ENCODE data around the gene NDUFA11. TPM values are rescaled to one million over a fixed set of nuclear protein-coding genes. Genes with fewer than 3 reads are reported as not detected.

The NDUFA11 gene
- total RNA-seq: 100 to 1,000 TPM; 111 to 115 (median 113) TPM
- total RNA-seq (2013): 86.9 TPM

DNA sequence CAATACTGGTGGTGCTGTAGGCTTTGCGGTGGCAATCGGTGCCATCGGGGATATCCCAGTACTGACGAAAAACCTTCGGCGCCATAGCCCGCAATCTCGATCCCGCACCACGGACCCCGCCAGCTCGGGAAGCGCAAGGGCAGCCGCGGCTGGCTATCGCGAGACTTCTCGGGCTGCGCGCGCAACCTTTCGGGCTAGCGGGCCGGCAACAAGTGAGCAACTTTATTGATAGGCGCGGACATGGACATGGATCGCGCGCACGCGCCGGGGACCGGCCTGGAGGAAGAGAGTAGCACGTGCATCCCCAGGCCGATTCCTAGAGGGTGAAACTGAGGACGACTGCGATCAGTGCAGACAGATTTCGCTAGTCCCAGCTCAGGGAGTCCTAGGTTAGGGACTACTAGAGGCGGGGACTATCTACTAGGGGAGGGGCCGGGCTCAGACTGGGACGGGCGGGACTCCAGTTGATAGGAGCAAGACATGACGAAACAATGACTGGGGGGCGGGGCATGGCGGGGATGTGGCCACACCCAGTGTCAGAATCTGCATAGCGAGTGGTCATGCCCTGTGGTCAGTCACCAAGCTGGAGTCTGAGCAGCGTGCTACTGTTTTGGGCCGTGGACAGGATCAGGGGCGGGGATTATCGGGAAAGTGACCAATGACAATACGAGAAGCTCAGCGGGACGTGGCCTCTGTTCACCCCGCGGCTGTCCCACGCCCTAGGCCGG is at the start of gene NDUFA11:
NDUFA11 (minus strand) TSS at position 167 of the 728 bp plus-strand sequence; CDS start at position 85, 82 bp downstream.
- Histone ChIP-seq H3K27ac (ENCODE audit: low read length) (peak within 1 kb of the TSS; percentile 93), H3K4me3 (ENCODE audit: low read length) (peak within 1 kb of the TSS; percentile 97), H3K9me3 (ENCODE audit: control insufficient read depth, insufficient read depth, low read length) (no peaks in the 10 kb centered on the region), H3K27me3 (ENCODE audit: control insufficient read depth, insufficient read depth, low read length) (no peaks in the 10 kb centered on the region), H3K36me3 (ENCODE audit: control insufficient read depth, insufficient read depth, low read length) (no peaks in the 10 kb centered on the region), H3K4me1 (ENCODE audit: control insufficient read depth, insufficient read depth, low read length) (peaks cover 35% of the 10 kb centered on the region)
- DNase-seq (peak; percentile 97 to 98), ATAC-seq (peak; percentile 53 to 68 (median 58))
- WGBS (ENCODE audit: insufficient coverage): under 1% methylated on average over 57 of the region's 57 CpGs
- Mint-ChIP-seq H3K4me3 (peak within 1 kb of the TSS; percentile 100), H3K27me3 (ENCODE audit: low read depth in 2 of 2) (no peaks in the 10 kb centered on the region), H3K27ac (peak within 1 kb of the TSS; percentile 98 to 99), H3K36me3 (no peaks in the 10 kb centered on the region), H3K9me3 (no peaks in the 10 kb centered on the region), H3K4me1 (peaks cover 23 to 42% of the 10 kb centered on the region in 2 donors)
- intact Hi-C loops (cut with micrococcal nuclease): loop anchor here (1.0 to 5.0 kb wide), 6 partner anchors 74 to 1181 kb away; partner anchors contain the start of genes ALKBH7, CATSPERD, DPP9 and LONP1
- TF ChIP-seq, protein P1, sequence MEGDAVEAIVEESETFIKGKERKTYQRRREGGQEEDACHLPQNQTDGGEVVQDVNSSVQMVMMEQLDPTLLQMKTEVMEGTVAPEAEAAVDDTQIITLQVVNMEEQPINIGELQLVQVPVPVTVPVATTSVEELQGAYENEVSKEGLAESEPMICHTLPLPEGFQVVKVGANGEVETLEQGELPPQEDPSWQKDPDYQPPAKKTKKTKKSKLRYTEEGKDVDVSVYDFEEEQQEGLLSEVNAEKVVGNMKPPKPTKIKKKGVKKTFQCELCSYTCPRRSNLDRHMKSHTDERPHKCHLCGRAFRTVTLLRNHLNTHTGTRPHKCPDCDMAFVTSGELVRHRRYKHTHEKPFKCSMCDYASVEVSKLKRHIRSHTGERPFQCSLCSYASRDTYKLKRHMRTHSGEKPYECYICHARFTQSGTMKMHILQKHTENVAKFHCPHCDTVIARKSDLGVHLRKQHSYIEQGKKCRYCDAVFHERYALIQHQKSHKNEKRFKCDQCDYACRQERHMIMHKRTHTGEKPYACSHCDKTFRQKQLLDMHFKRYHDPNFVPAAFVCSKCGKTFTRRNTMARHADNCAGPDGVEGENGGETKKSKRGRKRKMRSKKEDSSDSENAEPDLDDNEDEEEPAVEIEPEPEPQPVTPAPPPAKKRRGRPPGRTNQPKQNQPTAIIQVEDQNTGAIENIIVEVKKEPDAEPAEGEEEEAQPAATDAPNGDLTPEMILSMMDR (IDR thresholded peaks at IDR 0.05): no peak

GRCh38 chr19:5953030-5953589 is 49.5 kb upstream of the NDUFA11 start:
- H3K36me3 ChIP-seq (ENCODE audit: control insufficient read depth, insufficient read depth, low read length): peaks cover 3% of the 10 kb centered on the region
- H3K27me3 Mint-ChIP-seq (ENCODE audit: low read depth in 2 of 2): no peaks in the 10 kb centered on the region
- 30% methylated on average over 5 of the region's 5 CpGs for WGBS (ENCODE audit: insufficient coverage)
- H3K4me1 ChIP-seq (ENCODE audit: control insufficient read depth, insufficient read depth, low read length): peaks cover 61% of the 10 kb centered on the region
- H3K27ac Mint-ChIP-seq: peak overlapping the region; percentile 84 to 90
- intact Hi-C loops (cut with micrococcal nuclease): loop anchor here (1.0 kb wide), 1 partner anchor 9 kb away; no protein-coding TSS in a partner anchor
- no peaks in the 10 kb centered on the region for H3K9me3 Mint-ChIP-seq
- no peak for DNase-seq
- peak overlapping the region; percentile 83 for H3K4me3 Mint-ChIP-seq
- peak overlapping the region; percentile 68 for H3K27ac ChIP-seq (ENCODE audit: low read length)
- no peak overlapping the region for H3K4me3 ChIP-seq (ENCODE audit: low read length)
- no peaks in the 10 kb centered on the region for H3K9me3 ChIP-seq (ENCODE audit: control insufficient read depth, insufficient read depth, low read length)
- no peaks in the 10 kb centered on the region for H3K27me3 ChIP-seq (ENCODE audit: control insufficient read depth, insufficient read depth, low read length)
- H3K36me3 Mint-ChIP-seq: no peaks in the 10 kb centered on the region
- peak; percentile 51 to 64 (median 58) for ATAC-seq
- H3K4me1 Mint-ChIP-seq: peaks cover 83 to 86% of the 10 kb centered on the region in 2 donors
- TF ChIP-seq, protein P1 (IDR thresholded peaks at IDR 0.05): no peak

- Mint-ChIP-seq H3K27ac (peak overlapping the region; percentile 84 to 90), H3K36me3 (no peaks in the 10 kb centered on the region), H3K4me1 (peaks cover 77 to 90% of the 10 kb centered on the region in 2 donors), H3K4me3 (peak overlapping the region; percentile 83), H3K27me3 (ENCODE audit: low read depth in 2 of 2) (no peaks in the 10 kb centered on the region), H3K9me3 (no peaks in the 10 kb centered on the region)
- Histone ChIP-seq H3K4me3 (ENCODE audit: low read length) (no peak overlapping the region), H3K4me1 (ENCODE audit: control insufficient read depth, insufficient read depth, low read length) (peaks cover 66% of the 10 kb centered on the region), H3K27me3 (ENCODE audit: control insufficient read depth, insufficient read depth, low read length) (no peaks in the 10 kb centered on the region), H3K27ac (ENCODE audit: low read length) (peak overlapping the region; percentile 68), H3K36me3 (ENCODE audit: control insufficient read depth, insufficient read depth, low read length) (peaks cover 3% of the 10 kb centered on the region), H3K9me3 (ENCODE audit: control insufficient read depth, insufficient read depth, low read length) (no peaks in the 10 kb centered on the region)
- ATAC-seq (peak in 2 of 3 donors; percentile 55 to 67), DNase-seq (no peak)
- intact Hi-C loops (cut with micrococcal nuclease): loop anchor here (1.0 kb wide), 1 partner anchor 10 kb away; no protein-coding TSS in a partner anchor
- TF ChIP-seq, protein P1 (IDR thresholded peaks at IDR 0.05): no peak
- WGBS (ENCODE audit: insufficient coverage): 80% methylated on average over 18 of the region's 18 CpGs
Observed at GRCh38 chr19:5952193-5953029, 48.8 kb upstream of the NDUFA11 start.
